ENCODE measurements around the gene AKNA.

AKNA gene

GRCh38 chr9:114387680-114388356, at the start of gene AKNA:
Gene AKNA (minus strand): TSS chr9:114387982. CDS start chr9:114381333, 6,649 bp downstream.
- DNase-seq = peak; percentile 76

- no peak for DNase-seq
Measured at GRCh38 chr9:114437401-114437893, 49.7 kb upstream of the AKNA start.

- peak; percentile 10 for DNase-seq
Measured at GRCh38 chr9:114434878-114435311, 47.1 kb upstream of the AKNA start.

GRCh38 chr9:114433720-114434255, 46.0 kb upstream of the AKNA start:
- no peak for DNase-seq

GRCh38 chr9:114433086-114433485, 45.3 kb upstream of the AKNA start:
- no peak for DNase-seq

DNA sequence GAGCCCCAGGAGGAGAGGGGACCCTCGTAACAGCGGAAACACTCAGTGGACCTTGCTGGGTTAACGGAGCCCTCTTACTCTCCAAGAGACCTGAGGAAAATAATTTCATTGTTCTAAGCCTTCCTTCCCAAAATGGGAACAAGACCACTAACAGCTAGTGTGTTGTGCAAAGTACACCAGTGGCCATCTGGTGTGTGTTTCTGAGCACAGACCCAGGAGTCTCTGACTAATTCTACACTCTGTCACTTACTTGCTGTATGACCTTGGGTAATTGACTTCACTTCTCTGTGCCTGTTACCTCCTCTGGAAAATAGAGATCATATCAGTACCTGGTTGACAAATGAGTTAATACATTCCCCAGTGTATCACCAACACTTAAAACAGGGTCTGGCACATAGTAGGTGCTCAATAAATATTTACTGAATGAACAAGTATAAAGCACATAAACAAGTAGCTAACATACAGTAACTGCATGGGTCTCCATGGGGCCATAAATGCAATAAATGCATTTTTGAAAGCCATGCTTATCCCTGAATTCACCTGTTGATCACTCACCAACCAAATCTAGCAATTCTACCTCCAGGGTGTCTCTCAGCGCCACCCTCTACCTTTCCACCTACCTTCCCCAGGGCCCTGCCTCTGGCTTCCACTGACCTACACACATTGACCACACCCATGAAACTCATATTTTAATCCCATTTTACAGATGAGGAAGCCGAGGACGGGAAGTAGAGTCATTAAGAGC, 44.7 kb upstream of the AKNA start:
- DNase-seq = no peak

DNA sequence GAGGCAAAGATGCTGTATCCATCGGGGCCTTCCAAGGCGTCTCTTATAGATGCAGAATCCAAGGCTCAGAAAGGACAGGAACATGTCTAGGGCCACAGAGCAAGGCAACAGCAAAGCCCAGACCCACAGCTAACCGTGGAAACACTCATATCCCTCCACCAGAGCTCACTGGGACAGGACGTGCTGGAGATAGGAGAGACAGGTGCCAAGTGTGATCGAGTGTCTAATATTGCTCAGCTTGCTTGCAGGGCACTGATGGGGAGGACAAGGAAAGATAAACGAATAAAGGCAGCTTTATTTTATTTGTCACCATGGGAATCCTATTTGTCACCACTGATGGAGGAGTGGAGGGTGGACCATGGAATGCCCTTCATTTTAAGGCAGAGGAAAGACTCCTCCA, 44.0 kb upstream of the AKNA start:
- no peak for DNase-seq

DNA sequence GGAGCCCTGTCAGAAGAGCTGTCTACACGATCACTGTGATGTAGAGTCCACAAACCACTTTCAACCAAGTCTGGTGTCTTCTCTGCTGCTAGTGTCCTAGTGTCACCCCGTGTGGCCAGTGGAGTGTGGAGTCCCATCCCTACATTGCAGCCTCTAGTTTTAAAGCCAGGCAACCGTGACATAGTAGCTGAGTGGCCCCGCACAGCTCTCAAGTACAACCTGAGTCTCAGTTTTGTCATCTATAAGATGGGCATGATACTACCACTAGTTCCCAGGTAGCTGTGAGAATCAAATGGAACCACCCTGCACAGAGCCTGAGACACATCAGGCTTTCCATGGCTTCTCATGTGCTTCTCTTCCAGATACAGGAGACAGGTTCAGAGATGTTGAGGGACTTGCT, 43.2 kb upstream of the AKNA start:
- DNase-seq = no peak

GRCh38 chr9:114430457-114430856, 42.7 kb upstream of the AKNA start:
- peak; percentile 85 for DNase-seq

- DNase-seq = peak; percentile 78
Measured at GRCh38 chr9:114429488-114429887, 41.7 kb upstream of the AKNA start.

DNA sequence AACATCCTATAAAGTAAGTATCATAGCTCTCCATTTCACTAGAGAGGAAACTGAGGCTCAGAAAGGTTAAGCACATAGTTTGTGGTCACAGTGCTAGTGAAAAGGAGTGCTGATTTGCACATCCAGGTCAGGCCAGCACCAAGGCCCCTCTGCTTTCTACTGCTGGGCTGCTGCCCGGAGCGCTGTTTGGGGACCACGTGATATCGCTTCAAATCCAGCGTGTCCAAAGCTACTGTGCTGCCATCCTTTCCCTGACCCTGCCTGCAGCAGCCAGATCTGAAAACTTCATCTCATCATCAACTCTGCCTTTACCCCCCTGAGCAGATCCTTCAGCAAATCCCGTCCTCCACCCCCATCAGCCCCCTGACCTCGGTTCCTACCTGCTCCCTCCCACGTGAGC, 40.7 kb upstream of the AKNA start:
- DNase-seq = no peak

- DNase-seq = no peak
Measured at GRCh38 chr9:114427644-114428043, 39.9 kb upstream of the AKNA start.

- DNase-seq = no peak
Measured at GRCh38 chr9:114426046-114426948, 38.5 kb upstream of the AKNA start.

DNA sequence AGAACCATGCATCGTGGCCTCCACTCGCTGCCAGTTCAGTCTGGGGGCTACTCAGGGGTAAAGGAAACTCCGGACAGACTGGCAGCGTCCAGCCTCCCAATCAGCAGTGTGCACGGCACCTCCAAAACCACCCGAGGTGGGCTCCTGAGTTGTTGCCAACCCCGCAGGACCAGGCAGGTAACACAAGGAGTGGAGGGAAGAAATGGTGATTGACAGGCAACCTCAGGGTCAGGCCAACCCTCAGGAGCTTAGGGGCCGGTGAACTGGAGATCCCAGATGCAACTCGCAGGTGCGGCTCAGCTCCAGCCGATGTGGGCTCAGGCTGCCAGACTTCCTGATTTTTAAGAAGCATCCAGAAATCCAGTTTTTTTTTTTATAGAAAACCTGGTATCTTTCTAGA, 37.3 kb upstream of the AKNA start:
- DNase-seq = no peak

- DNase-seq = peak; percentile 20
Measured at GRCh38 chr9:114424126-114424525, 36.3 kb upstream of the AKNA start.

DNA sequence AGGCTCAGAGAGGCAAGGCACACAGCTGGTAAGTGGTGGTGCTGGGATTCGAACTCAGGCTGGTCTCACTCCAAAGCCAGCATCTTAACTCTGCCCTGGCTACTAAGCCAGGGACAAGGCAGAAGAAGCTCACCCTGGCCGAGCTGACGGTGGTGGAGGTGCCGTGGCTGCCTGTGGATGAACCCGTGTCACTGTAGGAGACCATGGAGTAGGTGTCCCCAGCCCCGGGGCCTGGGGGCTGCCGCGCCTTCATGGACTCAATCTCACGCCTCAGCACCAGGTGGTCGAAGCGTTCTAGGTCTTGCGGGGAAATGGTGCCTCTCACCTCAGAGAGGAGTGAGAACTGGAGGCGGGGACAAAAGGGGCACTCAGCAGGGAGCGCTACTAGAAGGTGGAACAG, 35.4 kb upstream of the AKNA start:
- DNase-seq = no peak

- no peak for DNase-seq
Measured at GRCh38 chr9:114421147-114421546, 33.4 kb upstream of the AKNA start.

- DNase-seq = no peak
Measured at GRCh38 chr9:114419796-114420195, 32.0 kb upstream of the AKNA start.

- no peak for DNase-seq
Measured at GRCh38 chr9:114418053-114418452, 30.3 kb upstream of the AKNA start.

- DNase-seq = no peak
Measured at GRCh38 chr9:114417511-114417910, 29.7 kb upstream of the AKNA start.

DNA sequence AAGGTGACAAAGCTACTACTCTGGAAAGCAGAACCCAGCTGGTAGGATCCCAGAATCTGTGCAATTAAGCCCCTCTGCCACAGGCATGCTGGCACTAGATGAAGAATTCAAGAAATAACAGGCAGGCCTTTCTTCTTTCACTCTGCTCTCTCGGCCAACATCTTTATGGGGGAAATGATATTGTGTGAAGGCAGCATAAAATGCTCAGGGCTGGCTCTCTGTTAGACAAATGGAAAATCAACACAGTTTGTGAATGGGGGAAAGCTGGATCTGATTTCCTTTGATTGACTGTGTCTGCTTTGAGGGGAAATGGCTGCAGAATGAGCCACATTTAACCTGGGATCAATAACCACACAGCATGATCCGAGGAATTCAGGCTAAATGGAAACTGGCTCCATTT, 29.1 kb upstream of the AKNA start:
- DNase-seq = no peak

DNA sequence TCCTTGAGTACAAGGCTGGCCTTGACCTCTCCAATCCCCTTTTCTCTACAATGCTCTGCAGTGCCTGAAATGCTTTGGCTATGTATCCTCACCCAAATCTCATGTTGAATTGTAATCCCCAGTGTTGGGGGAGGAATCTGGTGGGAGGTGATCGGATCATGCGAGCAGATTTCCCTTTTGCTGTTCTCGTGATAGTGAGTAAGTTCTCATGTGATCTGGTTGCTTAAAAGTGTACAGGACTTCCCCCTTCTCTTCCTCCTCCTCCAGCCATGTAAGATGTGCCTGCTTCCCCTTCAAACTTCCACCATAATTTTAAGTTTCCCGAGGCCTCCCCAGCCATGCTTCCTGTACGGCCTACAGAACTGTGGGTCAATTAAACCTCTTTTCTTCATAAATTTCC, 28.5 kb upstream of the AKNA start:
- DNase-seq = no peak

GRCh38 chr9:114414346-114414745, 26.6 kb upstream of the AKNA start:
- DNase-seq = no peak

Data from NCI-H510A (cell line).